NCI-H748 (cell line): Measurements from ENCODE around the gene LMO4.

Experiments used
- DNase-seq: peaks from one replicate; lab custom pipeline; 2025; ENCODE audit not compliant: unreplicated experiment; lab: John Stamatoyannopoulos, UW

Gene LMO4

GRCh38 chr1:87356591-87356990, 27.9 kb downstream of the LMO4 start:
- no peak for DNase-seq

GRCh38 chr1:87358219-87358618, 29.5 kb downstream of the LMO4 start:
- no peak for DNase-seq

- DNase-seq = no peak
These were observed 30.9 kb downstream of the LMO4 start for GRCh38 chr1:87359586-87359985.

DNA sequence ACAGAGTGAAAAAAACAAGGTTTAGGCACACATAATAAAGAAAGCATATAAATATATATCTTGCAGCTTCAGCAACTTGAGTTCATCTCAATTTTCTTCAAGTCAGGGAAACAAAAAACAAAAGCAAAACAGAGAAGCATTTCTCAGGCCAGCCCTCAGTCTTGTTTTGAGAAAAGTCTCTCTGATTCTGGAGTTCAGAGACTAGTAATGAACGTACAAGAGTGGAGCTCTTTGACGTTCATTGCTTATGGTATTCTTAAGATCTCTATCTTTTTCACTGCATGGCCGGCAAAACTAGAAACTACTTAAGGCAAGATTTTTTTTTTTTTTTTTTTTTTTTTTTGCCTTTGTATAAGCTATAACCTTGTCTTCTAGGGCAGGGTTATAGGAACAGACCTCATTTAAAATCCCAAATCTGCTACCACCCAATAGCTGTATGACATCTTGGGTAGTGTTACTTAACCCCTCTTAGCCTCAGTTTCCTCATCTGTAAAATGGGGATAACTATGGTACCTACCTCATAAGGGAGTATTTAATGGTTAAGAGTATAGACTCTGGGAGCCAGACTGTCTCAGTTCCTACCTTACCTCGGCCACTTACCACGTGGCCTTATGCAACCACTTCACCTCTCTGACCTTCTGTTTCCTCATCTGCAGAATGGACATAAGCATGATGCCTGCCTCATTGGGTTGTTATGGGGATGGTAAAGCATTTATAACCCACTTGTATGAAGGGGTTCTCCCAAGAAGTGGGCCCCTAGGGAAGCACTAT, 33.6 kb downstream of the LMO4 start:
- DNase-seq = no peak

- no peak for DNase-seq
These were observed 34.2 kb downstream of the LMO4 start for GRCh38 chr1:87362834-87363426.

- DNase-seq = peak; percentile 40
These were observed 38.9 kb downstream of the LMO4 start for GRCh38 chr1:87367549-87367948.

GRCh38 chr1:87368907-87369306, 40.2 kb downstream of the LMO4 start:
- DNase-seq = no peak

DNA sequence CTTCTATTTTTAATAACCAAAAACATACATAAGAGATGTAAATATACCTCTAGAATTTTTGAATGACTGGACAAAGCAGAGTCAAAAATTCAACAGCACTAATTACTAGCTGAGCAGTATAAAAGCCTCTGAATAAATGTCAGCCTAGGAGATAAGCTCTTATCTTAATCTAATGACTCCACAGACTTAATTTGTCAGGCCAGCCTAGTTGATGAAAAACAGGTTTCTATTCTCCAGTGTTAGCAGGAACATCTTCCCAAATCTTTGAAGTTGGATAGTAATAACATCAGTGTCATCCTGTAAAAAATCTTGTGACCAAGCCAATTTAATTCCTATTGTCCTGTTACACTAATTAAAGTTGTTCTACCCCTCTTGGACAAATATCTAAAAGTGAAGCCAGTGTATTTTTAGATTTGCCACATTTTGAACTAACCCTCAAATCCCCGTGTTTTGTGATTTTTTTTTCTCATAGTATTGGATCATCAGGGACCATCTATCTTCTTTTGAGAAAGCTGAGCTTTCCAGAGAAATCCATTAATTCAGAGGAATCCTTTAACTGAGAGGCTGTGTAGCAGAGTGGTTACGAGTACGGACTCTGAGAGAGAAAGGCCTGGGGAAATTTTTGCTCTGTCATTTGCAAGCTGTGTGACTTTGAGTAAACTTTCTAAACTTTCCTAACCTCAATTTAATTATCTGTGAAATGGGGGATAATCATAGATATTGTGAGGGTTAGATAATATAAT, 41.2 kb downstream of the LMO4 start:
- DNase-seq = no peak

GRCh38 chr1:87370544-87370943, 41.9 kb downstream of the LMO4 start:
- DNase-seq = no peak

- DNase-seq = no peak
These were observed 50.6 kb downstream of the LMO4 start for GRCh38 chr1:87379306-87379705.

DNA sequence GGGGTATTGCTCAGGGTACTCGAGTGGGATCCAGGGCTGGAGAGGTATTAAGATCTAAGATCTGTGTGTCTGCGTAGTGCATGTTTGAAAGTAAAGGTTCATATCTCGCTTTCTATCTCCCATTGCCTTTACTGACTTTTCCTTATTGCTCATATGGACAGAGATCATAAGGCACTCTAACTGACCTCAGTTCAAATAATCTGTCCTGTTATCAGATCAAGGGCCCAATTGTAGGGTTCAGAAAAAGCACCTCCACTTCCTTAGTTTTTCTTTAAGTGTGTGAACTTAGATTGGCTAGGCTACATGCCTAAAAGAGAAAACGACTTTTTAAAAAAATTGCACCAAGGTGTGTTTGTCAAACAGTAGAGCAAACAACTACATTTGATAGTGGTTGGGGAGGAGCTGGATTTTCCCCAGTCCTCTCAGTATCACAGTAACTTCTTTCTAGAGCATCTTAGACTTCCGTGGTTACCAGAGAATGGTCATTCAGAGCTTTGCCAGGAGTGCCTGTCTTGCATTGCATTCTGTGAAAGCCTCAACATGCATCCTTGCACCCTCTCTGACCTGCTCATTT, 57.6 kb downstream of the LMO4 start:
- no peak for DNase-seq

DNA sequence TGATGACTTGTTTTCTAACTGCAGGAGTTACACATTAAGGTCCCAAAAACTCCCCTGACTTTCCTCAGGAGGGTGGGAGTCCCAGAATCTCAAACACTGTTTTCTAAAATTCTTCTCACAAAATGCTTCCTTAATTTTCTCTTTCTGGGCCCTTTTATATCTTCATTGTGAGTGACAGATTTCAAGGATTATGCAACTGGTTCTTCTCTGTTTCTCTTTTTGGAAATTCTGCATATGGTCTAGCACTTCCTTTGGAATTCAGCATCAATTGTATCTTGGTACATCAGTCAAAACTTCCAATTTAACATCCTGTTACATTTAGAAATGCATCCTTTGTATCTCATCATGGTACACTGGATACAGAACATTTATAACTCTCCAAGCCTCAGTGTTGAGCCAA, 59.7 kb downstream of the LMO4 start:
- DNase-seq = no peak

- DNase-seq = no peak
These were observed 60.3 kb downstream of the LMO4 start for GRCh38 chr1:87389011-87389410.

DNA sequence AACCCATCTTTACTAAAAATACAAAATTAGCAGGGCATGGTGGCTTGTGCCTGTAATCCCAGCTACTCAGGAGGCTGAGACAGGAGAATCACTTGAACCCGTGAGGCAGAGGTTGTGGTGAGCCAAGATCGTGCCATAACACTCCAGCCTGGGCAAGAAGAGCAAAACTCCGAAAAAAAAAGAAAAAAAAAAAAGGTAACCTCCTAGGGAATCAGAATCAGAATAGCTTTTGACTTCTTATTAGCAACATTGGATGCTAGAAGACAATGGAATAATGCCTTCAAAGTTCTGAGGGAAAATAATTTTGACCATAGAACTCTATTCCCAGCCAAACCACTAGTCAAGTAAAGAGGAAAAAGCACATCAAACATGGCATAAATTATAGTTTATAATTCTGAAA, 60.9 kb downstream of the LMO4 start:
- DNase-seq = no peak

- no peak for DNase-seq
These were observed 63.8 kb downstream of the LMO4 start for GRCh38 chr1:87392248-87393192.

- DNase-seq = no peak
These were observed 64.9 kb downstream of the LMO4 start for GRCh38 chr1:87393445-87394085.

DNA sequence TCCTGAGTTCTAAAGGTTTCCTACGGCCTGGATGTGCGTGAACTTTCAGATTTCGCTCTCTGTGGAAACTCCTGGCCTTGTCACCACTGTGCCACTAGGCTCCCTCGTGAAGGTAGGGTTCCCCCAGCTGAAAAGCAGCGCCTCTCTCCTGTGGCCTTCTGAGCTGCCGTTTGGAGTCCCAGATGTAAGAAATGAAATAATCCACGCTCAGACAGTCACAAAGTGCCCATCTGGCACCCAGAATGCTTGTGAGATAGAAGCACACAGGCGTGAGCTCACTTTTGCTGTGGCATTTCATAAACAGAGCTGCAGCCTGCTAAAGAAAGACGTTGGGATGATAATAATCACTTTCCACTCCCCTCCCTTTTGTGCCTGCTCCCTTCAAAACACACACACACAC, 65.8 kb downstream of the LMO4 start:
- no peak for DNase-seq

- DNase-seq = no peak
These were observed 66.3 kb downstream of the LMO4 start for GRCh38 chr1:87394982-87395381.
